HL-60 (cell line): ENCODE results near the gene ATP1B1.

ENCODE experiments used
- DNase-seq, 2 experiments: peaks; one replicate each; pipeline ENCODE4 v3.0.0-alpha.2; 2010 to 2020; ENCODE audit warnings: low read depth in 1 of 2, low spot score in 1 of 2
- H3K27ac ChIP-seq: fragments of 250-450 bp; sonication (Bioruptor Pico); replicated peaks from 2 replicates; pipeline ENCODE4 v1.5.1; 2020; ENCODE audit warnings: mild to moderate bottlenecking, moderate library complexity
- H3K27me3 ChIP-seq: fragments of 250-450 bp; sonication (Bioruptor Pico); 2 replicates; pipeline ENCODE4 v1.5.1; 2021; ENCODE audit warnings: mild to moderate bottlenecking, moderate library complexity; ENCODE audit not compliant: insufficient read depth, poor library complexity, severe bottlenecking
- H3K4me3 ChIP-seq: replicated peaks from 2 replicates; pipeline ENCODE4 v1.5.1; 2011; ENCODE audit warnings: mild to moderate bottlenecking, control low read depth, low read length; ENCODE audit not compliant: insufficient read depth
- GABPA ChIP-seq: IDR thresholded peaks from 2 replicates; pipeline ENCODE4 v1.6.1; 2012; ENCODE audit warnings: low read depth
- POLR2AphosphoS5 ChIP-seq: IDR thresholded peaks from 2 replicates; pipeline ENCODE4 v1.6.1; 2012; ENCODE audit warnings: low read depth
- REST ChIP-seq: IDR thresholded peaks from 2 replicates; pipeline ENCODE4 v1.6.1; 2012; ENCODE audit warnings: low read depth; ENCODE audit not compliant: insufficient replicate concordance
- SPI1 ChIP-seq: IDR thresholded peaks from 2 replicates; pipeline ENCODE4 v1.6.1; 2012; ENCODE audit warnings: low read depth, mild to moderate bottlenecking, borderline replicate concordance
- TF ChIP-seq, protein P1 (sequence below): IDR thresholded peaks from one replicate; pipeline ENCODE4 v1.5.1; 2011; ENCODE audit warnings: low read length, control low read depth, inconsistent platforms; ENCODE audit not compliant: insufficient read depth

Gene ATP1B1

GRCh38 chr1:169086603-169087455 lies 19.7 kb upstream of the ATP1B1 start:
- Histone ChIP-seq H3K27ac (no peak overlapping the region), H3K27me3 (no peaks in the 10 kb centered on the region), H3K4me3 (no peak overlapping the region)
- TF ChIP-seq REST: no peak
- TF ChIP-seq GABPA: no peak
- TF ChIP-seq, protein P1, sequence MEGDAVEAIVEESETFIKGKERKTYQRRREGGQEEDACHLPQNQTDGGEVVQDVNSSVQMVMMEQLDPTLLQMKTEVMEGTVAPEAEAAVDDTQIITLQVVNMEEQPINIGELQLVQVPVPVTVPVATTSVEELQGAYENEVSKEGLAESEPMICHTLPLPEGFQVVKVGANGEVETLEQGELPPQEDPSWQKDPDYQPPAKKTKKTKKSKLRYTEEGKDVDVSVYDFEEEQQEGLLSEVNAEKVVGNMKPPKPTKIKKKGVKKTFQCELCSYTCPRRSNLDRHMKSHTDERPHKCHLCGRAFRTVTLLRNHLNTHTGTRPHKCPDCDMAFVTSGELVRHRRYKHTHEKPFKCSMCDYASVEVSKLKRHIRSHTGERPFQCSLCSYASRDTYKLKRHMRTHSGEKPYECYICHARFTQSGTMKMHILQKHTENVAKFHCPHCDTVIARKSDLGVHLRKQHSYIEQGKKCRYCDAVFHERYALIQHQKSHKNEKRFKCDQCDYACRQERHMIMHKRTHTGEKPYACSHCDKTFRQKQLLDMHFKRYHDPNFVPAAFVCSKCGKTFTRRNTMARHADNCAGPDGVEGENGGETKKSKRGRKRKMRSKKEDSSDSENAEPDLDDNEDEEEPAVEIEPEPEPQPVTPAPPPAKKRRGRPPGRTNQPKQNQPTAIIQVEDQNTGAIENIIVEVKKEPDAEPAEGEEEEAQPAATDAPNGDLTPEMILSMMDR: no peak
- no peak for TF ChIP-seq SPI1
- TF ChIP-seq POLR2AphosphoS5: no peak
- no peak for DNase-seq

DNA sequence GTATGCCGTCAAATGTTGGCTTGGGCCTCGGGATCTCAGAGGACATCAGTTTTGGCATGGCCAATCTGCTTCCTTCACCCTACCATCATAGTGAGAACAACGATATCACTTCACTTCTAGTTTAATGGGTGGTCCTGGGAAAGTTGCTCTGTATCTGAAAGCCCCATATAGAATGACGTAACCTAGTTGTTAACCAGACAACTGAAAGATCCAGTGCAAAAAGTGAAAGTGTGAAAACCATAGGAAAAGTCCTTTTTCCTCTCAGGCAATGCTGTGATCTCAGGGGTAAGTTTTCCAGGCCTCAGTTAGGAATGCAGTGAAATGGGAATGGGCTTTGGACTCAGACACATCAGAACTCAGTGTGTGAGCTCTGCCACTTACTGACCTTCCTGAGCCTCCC lies 18.6 kb upstream of the ATP1B1 start:
- Histone ChIP-seq H3K27ac (no peak overlapping the region), H3K27me3 (no peaks in the 10 kb centered on the region), H3K4me3 (no peak overlapping the region)
- no peak for DNase-seq
- TF ChIP-seq, protein P1: no peak
- no peak for TF ChIP-seq POLR2AphosphoS5
- no peak for TF ChIP-seq REST
- no peak for TF ChIP-seq SPI1
- no peak for TF ChIP-seq GABPA

GRCh38 chr1:169089776-169090175 lies 16.7 kb upstream of the ATP1B1 start:
- no peak overlapping the region for H3K4me3 ChIP-seq
- H3K27me3 ChIP-seq: no peaks in the 10 kb centered on the region
- no peak overlapping the region for H3K27ac ChIP-seq
- DNase-seq: no peak
- TF ChIP-seq, protein P1: no peak
- TF ChIP-seq REST (no peak), SPI1 (no peak), POLR2AphosphoS5 (no peak), GABPA (no peak)
